RWPE2 (cell line): Measurements from ENCODE around the gene STX18.

Source experiments
- ATAC-seq: fragments of 200-7000 bp; cut with Tn5 transposase; 3 replicates; pipeline ENCODE4 v1.9.1; 2021; ENCODE audit warnings: low read depth
- DNase-seq: peaks from one replicate; pipeline ENCODE4 v3.0.0-alpha.2; 2020; ENCODE audit warnings: low spot score
- H3K27ac ChIP-seq: fragments of 450-650 bp; 2 replicates; pipeline ENCODE4 v1.5.1; 2017; ENCODE audit warnings: mild to moderate bottlenecking; ENCODE audit not compliant: poor library complexity, severe bottlenecking
- H3K27me3 ChIP-seq: fragments of 250-450 bp; sonication (Bioruptor Pico); 2 replicates; pipeline ENCODE4 v1.5.1; 2021; ENCODE audit warnings: mild to moderate bottlenecking, moderate library complexity; ENCODE audit not compliant: insufficient read depth, poor library complexity, severe bottlenecking
- H3K36me3 ChIP-seq: fragments of 250-450 bp; sonication (Bioruptor Pico); 2 replicates; pipeline ENCODE4 v1.5.1; 2020; ENCODE audit warnings: low read depth, mild to moderate bottlenecking, moderate library complexity
- H3K4me1 ChIP-seq: fragments of 250-450 bp; sonication (Bioruptor Pico); 2 replicates; pipeline ENCODE4 v1.5.1; 2021; ENCODE audit warnings: mild to moderate bottlenecking, moderate library complexity; ENCODE audit not compliant: insufficient read depth, poor library complexity, severe bottlenecking
- H3K4me3 ChIP-seq: fragments of 250-450 bp; sonication (Bioruptor Pico); 2 replicates; pipeline ENCODE4 v1.5.1; 2021; ENCODE audit warnings: mild to moderate bottlenecking, moderate library complexity; ENCODE audit not compliant: severe bottlenecking
- H3K9me3 ChIP-seq: fragments of 250-450 bp; sonication (Bioruptor Pico); 2 replicates; pipeline ENCODE4 v1.5.1; 2021; ENCODE audit warnings: mild to moderate bottlenecking, moderate library complexity; ENCODE audit not compliant: severe bottlenecking
- CTCF ChIP-seq: fragments of 450-650 bp; IDR thresholded peaks from one replicate; pipeline ENCODE4 v1.5.1; 2017; ENCODE audit warnings: mild to moderate bottlenecking, moderate library complexity; ENCODE audit not compliant: poor library complexity, severe bottlenecking

Gene STX18

DNA sequence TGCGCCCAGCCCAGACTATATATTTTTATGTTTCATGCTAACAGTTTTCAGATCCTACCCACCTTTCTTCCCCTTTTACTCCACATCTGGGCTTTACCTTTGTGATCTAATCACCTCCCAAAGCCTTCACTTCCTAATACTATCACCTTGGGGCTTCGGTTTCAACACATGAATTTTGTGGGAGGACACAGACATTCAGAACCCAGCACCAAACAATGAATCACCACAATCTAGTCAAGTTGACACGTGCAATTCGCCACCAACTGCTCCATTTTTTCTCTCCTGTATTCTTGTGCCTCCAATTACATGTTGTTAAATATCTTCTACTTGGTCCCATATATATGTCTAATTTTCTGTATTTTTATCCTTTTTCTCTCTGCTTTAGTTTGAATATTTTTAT lies 41.8 kb upstream of the STX18 start:
- H3K36me3 ChIP-seq, result no peaks in the 10 kb centered on the region
- DNase-seq, result no peak
- H3K4me1 ChIP-seq, result peaks cover 27% of the 10 kb centered on the region
- no peaks in the 10 kb centered on the region for H3K9me3 ChIP-seq
- TF ChIP-seq CTCF, result no peak
- peak; percentile 45; the same call in 2 of the 3 replicates for ATAC-seq
- H3K27ac ChIP-seq, result peak overlapping the region; percentile 75
- H3K4me3 ChIP-seq, result no peak overlapping the region
- H3K27me3 ChIP-seq, result no peaks in the 10 kb centered on the region

DNA sequence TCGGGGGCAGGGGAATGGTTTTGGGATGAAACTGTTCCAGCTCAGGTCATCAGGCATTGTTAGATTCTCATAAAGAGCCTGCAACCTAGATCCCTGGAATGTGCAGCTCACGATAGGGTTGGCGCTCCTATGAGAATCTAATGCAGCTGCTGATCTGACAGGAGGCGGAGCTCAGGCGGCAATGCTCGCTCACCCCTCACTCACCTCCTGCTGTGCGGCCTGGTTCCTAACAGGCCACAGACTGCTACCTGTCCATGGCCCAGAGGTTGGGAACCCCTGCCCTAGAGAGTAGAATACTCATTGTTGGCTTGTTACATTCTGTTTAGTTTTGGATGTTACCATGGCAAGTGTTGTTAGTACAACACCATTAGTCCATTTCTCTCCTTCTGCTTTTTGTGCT lies 40.8 kb upstream of the STX18 start:
- DNase-seq, result no peak
- Histone ChIP-seq H3K4me3 (no peak overlapping the region), H3K9me3 (no peaks in the 10 kb centered on the region), H3K27ac (no peak overlapping the region), H3K4me1 (peaks cover 27% of the 10 kb centered on the region), H3K27me3 (no peaks in the 10 kb centered on the region), H3K36me3 (no peaks in the 10 kb centered on the region)
- no peak for ATAC-seq
- TF ChIP-seq CTCF, result no peak

DNA sequence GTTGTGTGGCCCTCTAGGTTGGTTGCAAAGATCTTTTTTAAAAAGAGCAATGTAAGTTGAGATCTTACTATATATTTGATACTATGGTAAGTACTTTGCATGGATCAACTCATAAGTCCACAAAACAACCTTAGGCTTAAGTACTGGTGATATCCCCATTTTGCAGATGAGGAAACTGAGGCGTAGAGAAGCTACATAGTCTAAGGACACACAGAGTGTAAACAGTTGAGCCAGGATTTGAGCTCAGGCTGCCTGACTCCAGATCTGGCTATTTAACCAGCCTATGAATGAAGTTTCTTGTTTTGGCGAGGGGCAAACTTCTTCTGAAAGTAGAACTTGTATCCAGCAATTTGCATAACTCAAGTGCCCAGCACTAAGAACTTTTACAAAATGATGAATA lies 38.6 kb upstream of the STX18 start:
- ATAC-seq (no peak), DNase-seq (no peak)
- TF ChIP-seq CTCF, result no peak
- no peak overlapping the region for H3K27ac ChIP-seq
- no peak overlapping the region for H3K4me3 ChIP-seq
- no peaks in the 10 kb centered on the region for H3K9me3 ChIP-seq
- no peaks in the 10 kb centered on the region for H3K27me3 ChIP-seq
- peaks cover 23% of the 10 kb centered on the region for H3K4me1 ChIP-seq
- H3K36me3 ChIP-seq, result no peaks in the 10 kb centered on the region

DNA sequence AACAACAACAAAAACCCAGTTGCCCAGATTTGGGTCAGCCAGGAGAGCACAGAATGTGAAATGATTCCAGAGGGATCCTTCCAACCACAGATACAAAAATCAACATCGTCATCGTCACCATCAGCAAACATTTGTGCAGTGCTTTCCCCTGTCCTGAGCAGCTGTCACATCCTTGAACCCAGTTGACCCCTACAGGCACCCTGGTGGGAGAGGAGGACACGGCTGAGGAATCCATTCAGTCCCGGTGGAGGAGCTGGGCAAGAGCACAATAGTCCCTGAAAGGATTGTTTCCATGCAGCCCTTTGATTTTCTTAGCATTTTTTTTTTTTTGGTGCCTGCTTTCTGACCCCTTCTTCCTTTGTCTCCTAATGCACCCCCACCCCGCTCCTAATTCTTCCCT lies 37.1 kb upstream of the STX18 start:
- Histone ChIP-seq H3K27ac (no peak overlapping the region), H3K4me1 (peaks cover 8% of the 10 kb centered on the region), H3K27me3 (no peaks in the 10 kb centered on the region), H3K9me3 (no peaks in the 10 kb centered on the region), H3K36me3 (no peaks in the 10 kb centered on the region), H3K4me3 (no peak overlapping the region)
- no peak for TF ChIP-seq CTCF
- DNase-seq, result no peak
- no peak for ATAC-seq

DNA sequence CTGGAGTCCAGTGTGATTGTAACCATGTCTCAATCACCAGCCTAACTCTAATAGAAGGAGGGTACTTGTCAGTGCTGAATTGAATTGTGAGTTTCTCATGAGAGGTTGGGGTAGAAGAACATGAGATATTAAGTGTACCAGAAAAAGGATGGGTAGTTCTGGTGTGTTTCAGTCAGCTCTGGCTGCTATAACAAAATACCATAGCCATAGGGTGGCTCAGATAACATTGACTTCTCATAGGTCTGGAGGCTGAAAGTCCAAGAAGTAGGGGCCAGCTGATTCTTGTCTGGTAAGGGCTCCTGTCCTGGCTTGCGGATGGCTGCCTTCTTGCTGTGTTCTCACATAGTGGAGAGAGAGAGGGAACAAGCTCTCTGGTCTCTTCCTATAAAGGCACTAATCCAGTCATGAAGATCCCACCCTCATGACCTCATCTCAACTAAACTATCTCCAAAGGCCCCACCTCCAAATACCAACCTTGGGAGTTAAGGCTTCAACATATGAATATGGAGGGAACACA lies 35.6 kb upstream of the STX18 start:
- Histone ChIP-seq H3K27me3 (no peaks in the 10 kb centered on the region), H3K9me3 (no peaks in the 10 kb centered on the region), H3K27ac (no peak overlapping the region), H3K36me3 (no peaks in the 10 kb centered on the region), H3K4me3 (no peak overlapping the region), H3K4me1 (no peaks in the 10 kb centered on the region)
- DNase-seq (no peak), ATAC-seq (no peak)
- no peak for TF ChIP-seq CTCF
